Mammary epithelial cell (primary cell): Measurements from ENCODE around the gene CFAP69.

Source experiments
- EZH2 ChIP-seq: IDR thresholded peaks from 2 replicates; pipeline ENCODE4 v1.6.1; 2012; ENCODE audit warnings: low read length, inconsistent platforms, borderline replicate concordance
- TF ChIP-seq, protein P1 (sequence below), 2 donors: IDR thresholded peaks in 1 of 2; conservative IDR thresholded peaks in 1 of 2; 2 replicates each; pipeline ENCODE4 v1.5.1; 2011 to 2012; ENCODE audit warnings: inconsistent platforms in 2 of 2, low read length in 2 of 2, mild to moderate bottlenecking in 2 of 2, control low read depth in 1 of 2, low read depth in 1 of 2; ENCODE audit not compliant: insufficient read depth in 1 of 2; ENCODE audit errors: extremely low read depth in 1 of 2

- TF ChIP-seq, protein P1, sequence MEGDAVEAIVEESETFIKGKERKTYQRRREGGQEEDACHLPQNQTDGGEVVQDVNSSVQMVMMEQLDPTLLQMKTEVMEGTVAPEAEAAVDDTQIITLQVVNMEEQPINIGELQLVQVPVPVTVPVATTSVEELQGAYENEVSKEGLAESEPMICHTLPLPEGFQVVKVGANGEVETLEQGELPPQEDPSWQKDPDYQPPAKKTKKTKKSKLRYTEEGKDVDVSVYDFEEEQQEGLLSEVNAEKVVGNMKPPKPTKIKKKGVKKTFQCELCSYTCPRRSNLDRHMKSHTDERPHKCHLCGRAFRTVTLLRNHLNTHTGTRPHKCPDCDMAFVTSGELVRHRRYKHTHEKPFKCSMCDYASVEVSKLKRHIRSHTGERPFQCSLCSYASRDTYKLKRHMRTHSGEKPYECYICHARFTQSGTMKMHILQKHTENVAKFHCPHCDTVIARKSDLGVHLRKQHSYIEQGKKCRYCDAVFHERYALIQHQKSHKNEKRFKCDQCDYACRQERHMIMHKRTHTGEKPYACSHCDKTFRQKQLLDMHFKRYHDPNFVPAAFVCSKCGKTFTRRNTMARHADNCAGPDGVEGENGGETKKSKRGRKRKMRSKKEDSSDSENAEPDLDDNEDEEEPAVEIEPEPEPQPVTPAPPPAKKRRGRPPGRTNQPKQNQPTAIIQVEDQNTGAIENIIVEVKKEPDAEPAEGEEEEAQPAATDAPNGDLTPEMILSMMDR (conservative IDR thresholded peaks at IDR 0.05 in 1 of 2, IDR thresholded peaks at IDR 0.05 in 1 of 2; ENCODE audit: extremely low read depth in 1 of 2, insufficient read depth in 1 of 2, low read depth in 1 of 2, low read length in 2 of 2): no peak
- no peak for TF ChIP-seq EZH2
These were observed 21.8 kb downstream of the CFAP69 start for GRCh38 chr7:90266808-90267207.
